NCI-H460 (cell line): ENCODE data around the gene TRABD2A. TPM values are rescaled to one million over a fixed set of nuclear protein-coding genes. Genes with fewer than 3 reads are reported as not detected.

Source experiments
- DNase-seq: peaks from one replicate; pipeline ENCODE4 v3.0.0-alpha.2; 2016; ENCODE audit warnings: low read depth; ENCODE audit errors: extremely low read depth
- total RNA-seq: library from RNA; depleted of rRNA; stranded (reverse); fragments of >200 nt; shearing (Covaris generic); gene quantifications from 2 replicates; pipeline ENCODE4 v1.2.3, GENCODE V29; 2014

Gene TRABD2A
- total RNA-seq, 1 experiment from 2014 or later: 2.2 TPM

DNA sequence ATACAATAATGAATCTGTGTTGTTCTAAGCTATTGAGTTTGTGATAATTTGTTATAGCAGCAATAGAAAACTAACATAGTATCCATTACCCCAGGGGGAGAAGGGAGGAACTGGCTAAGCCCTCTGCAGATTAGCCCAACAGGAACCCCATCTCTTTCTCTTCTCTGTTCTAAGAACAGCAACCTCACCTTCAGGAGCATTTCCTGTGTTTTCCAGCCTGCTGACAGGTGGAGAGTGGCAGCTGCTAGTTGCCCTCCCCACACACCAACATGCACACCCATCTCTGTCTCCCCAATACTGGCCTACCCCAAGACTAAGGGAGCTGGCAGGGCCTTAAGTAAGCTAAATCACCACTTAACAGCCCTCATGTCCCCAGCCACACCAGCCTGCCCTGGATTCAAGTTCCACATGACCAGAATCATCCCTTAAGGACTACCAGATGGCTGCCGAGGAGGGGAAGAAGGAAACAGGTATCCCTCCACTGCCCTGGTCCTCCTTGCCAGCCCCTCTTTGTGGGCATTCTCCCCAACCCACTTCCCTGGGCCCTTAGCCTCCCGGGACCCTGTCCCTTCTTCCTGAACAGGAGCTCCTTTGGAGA is 52.8 kb downstream of the TRABD2A start:
- no peak for DNase-seq

GRCh38 chr2:84823788-84824187 is 57.1 kb downstream of the TRABD2A start:
- DNase-seq: no peak

DNA sequence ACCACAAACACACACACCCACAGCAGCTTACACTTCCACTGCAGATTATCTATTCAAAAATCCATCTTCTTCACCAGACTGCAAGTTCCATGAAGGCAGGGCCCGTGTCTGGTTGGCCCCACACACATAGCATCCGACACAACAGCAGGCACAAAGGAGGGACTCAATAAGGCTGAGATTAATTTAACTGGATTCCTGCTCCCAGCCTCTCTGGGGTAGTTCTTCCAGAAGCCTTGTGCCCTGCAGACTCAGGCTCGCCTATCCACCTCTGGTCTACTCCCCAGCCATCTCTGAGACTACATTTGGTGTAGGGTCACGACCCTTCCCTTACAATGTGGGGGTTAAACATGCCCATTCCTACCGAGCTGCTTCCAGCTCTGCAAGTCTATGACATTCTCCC is 57.7 kb downstream of the TRABD2A start:
- no peak for DNase-seq

- no peak for DNase-seq
Measured at GRCh38 chr2:84821806-84822205, 59.1 kb downstream of the TRABD2A start.

- no peak for DNase-seq
Measured at GRCh38 chr2:84817239-84817655, 63.6 kb downstream of the TRABD2A start.

DNA sequence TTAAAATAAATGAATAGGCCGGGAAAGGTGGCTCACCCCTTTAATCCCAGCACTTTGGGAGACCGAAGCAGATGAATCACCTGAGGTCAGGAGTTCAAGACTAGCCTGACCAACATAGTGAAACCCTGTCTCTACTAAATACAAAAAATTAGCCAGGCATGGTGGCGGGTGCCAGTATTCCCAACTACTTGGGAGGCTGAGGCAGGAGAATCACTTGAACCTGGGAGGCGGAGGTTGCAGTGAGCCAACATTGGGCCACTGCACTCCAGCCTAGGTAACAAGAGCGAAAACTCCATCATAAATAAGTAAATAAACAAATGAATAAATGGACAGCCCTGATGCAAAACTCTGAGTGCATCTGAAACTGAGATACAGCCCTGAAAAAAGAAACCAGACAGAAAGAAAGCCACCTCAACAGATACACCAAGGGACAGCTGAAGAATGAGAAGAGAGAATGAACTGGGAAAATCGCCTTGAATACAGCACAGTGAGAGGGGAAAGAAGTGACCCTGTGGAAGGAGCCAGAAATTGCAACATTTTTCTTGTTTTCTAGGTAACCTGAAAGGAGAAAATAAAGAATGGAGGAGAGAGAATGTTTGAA is 64.4 kb downstream of the TRABD2A start:
- no peak for DNase-seq

- no peak for DNase-seq
Measured at GRCh38 chr2:84815146-84815545, 65.7 kb downstream of the TRABD2A start.

DNA sequence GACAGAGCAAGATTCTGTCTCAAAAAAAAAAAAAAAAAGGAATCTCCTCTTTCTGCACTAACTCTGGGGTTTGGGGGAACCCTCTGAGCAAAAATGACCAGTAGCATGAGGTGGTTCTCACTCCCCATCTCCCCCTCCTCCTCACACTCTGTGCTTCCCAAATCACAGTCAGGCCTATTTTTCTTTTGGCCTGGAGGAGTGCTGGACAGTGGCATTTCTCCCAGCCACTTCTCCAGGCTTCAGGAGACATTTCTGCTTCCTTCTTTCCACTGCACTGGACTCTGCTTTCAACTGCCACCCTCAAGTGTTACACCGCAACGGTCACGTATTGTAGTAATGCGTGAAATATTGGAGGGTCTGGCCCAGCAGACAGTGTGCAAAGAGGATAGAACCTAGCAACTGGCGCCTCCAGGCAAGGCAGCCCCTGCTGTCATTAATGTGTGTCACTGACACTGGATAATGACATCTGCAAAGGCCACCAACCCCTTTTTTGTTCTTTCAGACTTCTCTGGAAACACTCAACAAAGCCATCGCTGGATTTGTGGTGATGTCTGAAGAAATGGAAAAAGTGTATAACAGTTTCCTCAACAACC is 68.9 kb downstream of the TRABD2A start:
- DNase-seq: no peak

- no peak for DNase-seq
Measured at GRCh38 chr2:84808279-84808678, 72.6 kb downstream of the TRABD2A start.

- peak; percentile 92 for DNase-seq
Measured at GRCh38 chr2:84807063-84807485, 73.8 kb downstream of the TRABD2A start.

GRCh38 chr2:84805250-84805958 is 75.5 kb downstream of the TRABD2A start:
- DNase-seq: no peak

- no peak for DNase-seq
Measured at GRCh38 chr2:84801811-84802210, 79.1 kb downstream of the TRABD2A start.

- no peak for DNase-seq
Measured at GRCh38 chr2:84800194-84800805, 80.6 kb downstream of the TRABD2A start.

DNA sequence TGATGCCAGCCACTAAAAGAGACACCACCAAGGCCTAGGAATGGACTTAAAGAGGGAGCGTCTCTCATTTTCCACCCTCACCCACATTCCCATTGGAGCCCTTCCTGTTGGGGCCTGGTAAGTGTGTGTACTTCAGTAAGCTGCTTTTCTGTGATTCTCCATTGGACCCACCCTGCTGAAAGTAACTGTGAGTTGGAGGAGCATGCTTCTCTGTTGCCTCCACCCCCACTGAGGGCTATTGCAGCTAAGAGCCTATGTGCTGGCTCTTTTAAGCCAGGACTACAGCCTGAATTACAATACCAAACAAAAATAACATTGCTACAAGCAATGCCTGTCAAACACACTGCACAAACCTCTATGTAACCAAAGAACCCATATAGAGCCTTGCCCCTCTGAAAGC is 81.1 kb downstream of the TRABD2A start:
- no peak for DNase-seq

GRCh38 chr2:84797271-84797670 is 83.6 kb downstream of the TRABD2A start:
- DNase-seq: no peak

GRCh38 chr2:84796798-84797197 is 84.1 kb downstream of the TRABD2A start:
- DNase-seq: no peak

- DNase-seq: no peak
Measured at GRCh38 chr2:84793641-84794040, 87.2 kb downstream of the TRABD2A start.

DNA sequence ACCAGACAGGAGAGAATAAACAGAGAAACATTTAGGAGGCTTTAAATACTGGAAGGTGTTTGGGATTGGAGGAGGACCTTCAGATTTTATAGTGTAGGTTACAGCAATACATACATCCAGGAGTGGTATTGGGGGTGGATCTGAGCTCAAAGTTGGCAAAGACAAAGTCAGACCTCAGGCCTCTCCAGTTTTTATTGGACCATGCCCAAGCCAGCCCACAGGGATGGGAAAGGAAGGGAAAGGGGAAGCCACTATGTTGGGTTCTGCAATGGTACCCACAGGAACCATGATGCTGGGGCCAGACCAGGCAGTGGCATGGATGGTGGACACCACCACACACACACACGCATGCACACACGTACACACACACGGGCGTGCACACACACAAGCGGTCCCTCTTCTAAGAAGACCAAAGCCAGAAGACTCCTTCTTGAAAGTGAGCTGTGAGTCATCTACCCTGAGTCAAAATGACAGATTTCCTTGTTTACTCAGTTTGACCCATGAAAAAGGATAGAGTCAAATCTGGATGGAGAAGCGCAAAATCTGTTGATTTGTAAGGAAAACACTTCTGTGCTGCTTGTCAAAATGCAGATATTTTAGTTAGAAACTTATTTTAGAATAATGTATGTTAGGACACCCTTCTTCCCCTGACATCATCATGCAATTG is 87.9 kb downstream of the TRABD2A start:
- no peak for DNase-seq

- DNase-seq: no peak
Measured at GRCh38 chr2:84788498-84788897, 92.4 kb downstream of the TRABD2A start.

GRCh38 chr2:84788027-84788426 is 92.9 kb downstream of the TRABD2A start:
- no peak for DNase-seq

- no peak for DNase-seq
Measured at GRCh38 chr2:84786601-84787000, 94.3 kb downstream of the TRABD2A start.
